Stimulated activated CD4-positive, alpha-beta T cell treated with anti-CD3 and anti-CD28 coated beads, Interleukin-12 subunit alpha, Interleukin-12 subunit beta, amount 100 ng/mL, for 48 hours (primary cell): ENCODE results near the gene THBS2.
A peak's percentile ranks its signal among the peaks of the same experiment; 100 is the strongest.
"Not testable (repeated sequence)": the region's sequence is repeated elsewhere in the genome, so short reads cannot be mapped to it uniquely, and the experiment has no call there.

Source experiments
- DNase-seq, 3 donors: peaks; one replicate each; pipeline ENCODE4 v3.0.0-alpha.2; 2020; ENCODE audit warnings: low read depth in 2 of 3, low spot score in 1 of 3

THBS2 gene

DNA sequence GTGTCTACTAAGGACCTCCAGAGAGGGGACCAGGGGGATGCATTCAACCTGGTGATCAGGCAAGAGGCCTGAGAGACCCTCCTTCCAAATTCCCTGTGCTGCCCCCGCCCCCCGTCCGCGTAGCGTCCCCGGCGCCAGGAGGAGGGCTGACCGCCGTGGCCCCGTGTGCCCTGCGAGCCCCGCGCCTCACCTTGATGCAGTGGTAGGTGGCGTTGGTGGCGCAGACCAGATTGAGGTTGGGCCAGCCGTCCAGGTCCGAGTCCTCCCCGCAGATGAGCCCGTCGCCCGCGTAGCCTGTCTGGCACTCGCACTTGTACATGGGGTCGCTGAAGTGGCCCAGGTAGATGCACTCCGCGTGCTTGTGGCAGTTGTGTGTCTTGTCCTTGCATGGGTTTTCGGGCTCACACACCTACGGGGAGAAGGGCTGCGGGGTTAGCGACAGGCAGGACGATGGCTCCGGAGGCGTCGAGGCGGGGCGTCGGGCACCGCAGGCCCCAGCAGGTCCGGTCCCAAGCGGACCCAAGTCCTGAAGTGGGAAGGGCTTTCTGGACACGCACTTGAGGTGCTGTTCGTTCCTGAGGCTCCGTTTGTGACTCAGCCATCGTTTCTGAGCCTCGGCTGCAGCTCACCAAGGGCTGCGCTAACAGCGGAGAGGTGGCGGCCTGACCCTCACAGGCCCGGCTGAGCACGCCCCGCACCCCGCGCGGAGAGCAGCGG, 21.7 kb downstream of the THBS2 start:
- DNase-seq = no peak

DNA sequence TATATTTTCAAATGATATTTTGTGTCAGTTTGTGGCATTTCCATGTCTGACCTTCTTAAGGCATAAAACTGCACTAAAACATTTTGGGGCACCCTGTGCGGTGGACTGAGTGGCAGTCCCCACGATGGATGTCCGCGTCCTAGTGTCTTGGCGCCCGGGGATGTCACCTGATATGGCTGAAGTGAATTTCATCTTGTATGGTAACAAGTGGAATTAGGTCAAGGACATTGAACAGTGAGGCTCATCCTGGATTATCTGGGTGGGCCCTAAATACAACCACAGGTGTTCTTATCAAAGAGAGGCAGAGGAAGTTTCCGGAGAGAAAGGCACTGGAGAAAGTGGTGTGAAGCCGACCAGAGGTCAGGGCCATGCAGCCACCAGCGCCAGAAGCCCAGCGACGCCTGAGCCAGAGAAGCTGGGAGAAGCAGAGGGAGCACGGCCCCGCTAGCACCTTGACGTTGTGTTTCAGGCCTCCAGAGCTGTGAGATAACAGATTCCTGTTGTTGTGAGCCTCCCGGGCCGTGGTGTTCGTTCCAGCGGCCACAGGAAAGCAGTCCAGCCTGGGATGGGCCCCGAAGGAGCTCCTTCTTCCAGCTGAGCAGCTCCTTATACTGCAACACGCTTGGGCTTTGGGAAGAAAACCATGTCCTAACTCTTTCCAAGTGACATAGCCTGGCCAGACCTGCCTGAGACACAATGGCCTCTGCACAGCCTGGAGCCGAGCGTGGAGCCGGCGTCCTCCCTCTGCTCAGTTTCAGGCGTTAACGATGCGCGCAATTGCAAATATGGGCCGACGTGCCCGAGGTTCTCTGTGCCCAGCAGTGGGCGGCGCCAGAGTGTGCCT, 22.5 kb downstream of the THBS2 start:
- no peak for DNase-seq

DNA sequence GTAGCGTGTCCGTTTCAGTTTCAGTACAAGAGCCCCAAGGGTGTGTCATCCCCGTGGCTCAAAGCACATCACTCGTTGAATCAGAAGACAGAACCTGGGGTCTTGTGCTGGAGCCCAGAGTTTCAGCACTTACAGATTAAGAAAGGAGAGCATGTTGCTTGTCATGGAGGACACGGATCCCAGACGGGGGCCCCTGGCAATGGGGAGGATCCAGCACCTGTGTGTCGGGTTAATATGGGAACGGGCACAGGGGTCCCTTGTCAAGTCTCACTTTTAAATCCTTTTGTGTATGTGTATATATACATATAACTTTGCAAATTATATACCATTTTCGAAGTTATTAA, 23.4 kb downstream of the THBS2 start:
- DNase-seq = no peak

DNA sequence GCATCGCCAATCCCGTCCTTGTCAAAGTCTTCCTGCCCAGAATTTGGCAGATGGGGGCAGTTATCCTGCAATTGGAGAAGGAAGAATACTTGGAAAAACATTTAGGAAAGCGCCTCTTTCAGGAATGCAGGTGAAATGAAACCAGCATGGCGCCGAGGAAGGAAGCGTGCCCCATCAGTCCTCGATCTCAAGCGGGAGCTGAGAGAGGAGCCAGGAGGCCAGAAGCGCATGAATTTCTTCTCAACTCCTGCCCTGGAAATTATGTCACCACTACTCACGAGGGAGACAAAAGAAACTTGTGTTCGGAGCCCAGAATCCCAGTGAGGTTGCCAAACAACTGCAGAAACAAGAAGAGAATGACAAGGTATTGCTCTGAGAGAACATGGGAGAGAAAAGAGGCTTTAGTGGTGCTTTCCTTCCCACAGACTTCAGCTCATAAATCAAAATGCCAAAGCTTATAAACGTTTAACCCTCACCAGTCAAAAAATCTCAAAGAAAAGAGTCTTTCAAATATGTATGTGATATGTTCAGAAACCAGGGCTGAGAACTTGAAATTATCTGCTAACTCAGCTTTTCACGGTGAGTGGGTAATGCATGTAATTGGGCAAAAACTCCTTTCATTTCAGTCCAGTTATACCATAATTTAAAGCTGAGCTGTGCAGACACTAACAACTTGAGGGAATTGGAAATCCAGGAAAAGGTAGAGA, 23.9 kb downstream of the THBS2 start:
- no peak for DNase-seq

DNA sequence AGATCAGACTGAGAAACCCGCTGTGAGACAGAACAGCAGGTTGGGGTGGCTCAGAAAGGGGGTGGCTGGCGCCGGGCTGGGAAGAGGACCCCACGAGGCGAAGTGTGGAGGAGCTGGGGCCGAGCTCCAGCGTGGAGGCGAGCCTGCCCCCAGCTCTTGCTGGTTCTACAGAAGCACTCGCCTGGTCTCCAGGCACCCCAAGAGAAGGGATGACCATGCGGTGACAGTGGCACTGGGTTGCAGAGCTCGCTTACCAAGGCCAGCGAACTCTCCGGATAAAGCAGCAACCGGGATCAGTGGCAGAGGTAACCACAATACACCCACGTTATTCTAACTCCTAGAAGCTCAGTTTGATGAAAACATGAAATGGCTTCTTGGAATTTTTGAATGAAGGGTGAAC, 26.5 kb downstream of the THBS2 start:
- DNase-seq = no peak

DNA sequence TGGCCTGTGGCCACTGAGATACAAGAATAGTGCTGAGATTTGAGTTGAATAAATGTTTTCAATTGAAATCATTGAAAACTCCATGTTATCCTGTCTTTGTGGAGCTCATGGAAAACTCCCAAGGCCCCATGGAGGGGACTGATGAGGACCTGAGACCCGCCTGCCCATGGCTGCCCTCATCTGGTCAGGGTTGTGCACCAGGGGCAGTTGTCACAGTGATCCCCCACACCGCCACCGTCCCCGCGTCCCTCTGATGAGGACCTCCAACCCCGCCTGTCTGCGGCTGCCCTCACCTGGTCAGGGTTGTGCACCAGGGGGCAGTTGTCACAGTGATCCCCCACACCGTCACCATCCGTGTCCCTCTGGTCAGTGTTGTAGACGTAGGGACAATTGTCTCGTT, 27.8 kb downstream of the THBS2 start:
- DNase-seq = no peak

DNA sequence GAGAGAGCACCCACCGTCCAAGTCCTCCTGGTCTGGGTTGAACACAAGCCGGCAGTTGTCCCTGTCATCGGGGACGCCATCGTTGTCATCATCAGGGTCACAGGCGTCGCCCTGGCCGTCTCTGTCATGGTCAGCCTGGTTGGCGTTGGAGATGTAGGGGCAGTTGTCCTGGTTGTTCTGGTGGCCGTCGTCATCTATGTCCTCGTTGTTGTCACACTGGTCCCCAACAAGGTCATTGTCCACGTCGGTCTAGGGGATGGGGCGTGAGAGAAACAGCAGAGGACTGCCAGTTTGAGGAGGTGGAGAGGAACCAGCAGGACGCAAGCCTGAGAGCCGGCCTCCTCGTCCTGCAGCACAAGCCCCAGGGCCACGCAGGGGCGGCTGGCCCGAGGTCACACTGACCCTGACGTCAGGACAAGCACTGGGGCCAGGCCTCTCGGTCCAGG, 28.5 kb downstream of the THBS2 start:
- no peak for DNase-seq

DNA sequence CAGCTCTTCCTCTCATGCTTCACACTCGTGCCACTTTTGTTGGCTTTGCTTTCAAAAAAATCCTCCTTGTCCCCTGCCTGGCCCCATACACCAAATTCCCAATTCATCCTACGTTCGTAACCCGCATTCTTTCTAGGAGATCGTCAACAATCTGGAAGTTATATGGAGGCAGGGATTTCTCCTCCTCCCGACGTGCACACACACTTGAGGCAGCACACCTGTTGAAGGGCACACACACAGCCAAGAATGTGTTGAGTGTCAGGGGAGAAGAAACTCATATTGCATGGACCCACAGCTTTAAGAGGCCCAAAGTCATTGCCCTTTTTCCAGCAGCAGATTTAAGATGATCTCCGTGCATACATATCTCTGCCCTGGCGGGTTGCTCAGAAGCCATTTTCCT, 28.9 kb downstream of the THBS2 start:
- no peak for DNase-seq

DNA sequence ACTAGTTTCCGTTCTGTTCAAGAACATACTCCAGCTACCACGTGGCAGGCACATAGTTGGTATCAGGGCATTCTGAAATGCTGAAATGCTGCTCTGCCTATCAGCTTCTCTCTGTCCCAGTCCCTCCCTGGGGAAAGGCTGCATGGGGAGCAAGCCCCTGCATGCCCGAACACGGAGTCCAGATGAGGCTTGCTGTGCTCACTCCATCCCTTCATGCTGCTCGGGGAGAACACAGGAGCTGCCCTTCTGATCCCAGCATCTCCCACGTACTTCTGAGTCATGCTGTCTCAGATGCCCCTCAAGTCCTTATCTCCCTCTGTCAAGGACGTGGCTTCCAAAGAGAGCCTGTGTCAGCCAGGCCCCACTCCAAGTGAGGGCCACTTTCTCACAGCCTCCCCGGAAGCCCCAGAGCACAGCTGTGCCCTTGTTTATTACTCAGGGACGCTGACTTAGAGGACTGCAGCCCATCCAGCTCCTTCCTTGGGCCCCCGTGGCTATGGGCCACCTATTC, 29.4 kb downstream of the THBS2 start:
- no peak for DNase-seq

DNA sequence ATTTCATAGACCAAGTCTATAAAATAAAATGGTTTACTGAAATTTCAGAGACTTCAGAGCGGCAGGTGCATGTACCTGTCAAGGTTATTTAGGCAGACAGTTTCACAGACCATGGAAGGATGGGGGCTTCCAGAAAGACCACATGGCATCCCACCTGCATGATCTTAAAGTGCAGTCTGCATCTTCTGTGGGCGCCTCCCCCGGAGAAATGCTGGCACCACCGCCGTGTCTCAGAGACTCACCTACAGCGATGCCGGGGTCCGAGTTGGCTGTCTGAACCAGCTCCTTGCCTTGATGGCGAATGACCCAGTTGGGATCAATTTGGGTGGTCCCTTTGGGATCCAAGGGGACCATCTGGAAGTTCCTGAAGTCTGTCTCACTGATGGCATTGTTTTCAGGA, 30.6 kb downstream of the THBS2 start:
- DNase-seq = no peak

DNA sequence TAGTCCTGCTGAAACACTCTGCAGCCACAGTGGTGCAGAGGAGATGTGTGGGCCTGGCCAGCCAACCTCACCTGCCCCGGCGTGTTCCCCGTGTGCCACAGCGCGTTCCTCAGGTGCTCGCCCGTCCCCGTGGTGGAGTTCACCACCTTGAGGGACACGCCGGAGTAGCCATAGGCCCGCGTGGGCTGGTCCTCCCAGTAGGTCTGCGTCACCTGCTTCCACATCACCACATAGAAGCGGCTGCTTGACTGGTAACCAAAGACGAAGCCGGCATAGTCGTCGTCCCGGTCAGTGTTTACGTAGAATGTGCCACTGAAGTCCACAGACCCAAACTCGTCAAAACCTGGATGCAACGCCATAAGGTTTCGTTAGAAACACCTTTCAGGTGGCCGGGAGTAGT, 31.5 kb downstream of the THBS2 start:
- DNase-seq = no peak

DNA sequence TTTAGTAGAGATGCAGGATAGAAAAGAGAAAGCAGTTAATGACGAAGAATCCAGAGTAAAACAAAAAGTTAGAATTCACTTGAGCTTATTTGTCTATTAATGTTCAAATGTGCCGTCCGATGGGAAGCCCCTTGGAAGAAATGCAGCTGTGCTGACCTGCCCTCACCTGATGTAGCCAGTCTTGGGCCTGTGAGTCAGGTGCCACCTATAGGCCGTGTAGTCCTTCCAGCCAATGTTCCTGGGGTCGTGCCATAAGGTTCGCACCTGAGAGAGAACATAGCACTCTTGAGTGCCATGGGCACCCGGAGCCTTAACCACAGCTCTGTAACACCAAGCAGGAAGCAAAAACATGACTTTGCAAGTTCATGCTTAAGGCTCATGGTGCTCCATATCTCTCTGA, 32.4 kb downstream of the THBS2 start:
- no peak for DNase-seq

DNA sequence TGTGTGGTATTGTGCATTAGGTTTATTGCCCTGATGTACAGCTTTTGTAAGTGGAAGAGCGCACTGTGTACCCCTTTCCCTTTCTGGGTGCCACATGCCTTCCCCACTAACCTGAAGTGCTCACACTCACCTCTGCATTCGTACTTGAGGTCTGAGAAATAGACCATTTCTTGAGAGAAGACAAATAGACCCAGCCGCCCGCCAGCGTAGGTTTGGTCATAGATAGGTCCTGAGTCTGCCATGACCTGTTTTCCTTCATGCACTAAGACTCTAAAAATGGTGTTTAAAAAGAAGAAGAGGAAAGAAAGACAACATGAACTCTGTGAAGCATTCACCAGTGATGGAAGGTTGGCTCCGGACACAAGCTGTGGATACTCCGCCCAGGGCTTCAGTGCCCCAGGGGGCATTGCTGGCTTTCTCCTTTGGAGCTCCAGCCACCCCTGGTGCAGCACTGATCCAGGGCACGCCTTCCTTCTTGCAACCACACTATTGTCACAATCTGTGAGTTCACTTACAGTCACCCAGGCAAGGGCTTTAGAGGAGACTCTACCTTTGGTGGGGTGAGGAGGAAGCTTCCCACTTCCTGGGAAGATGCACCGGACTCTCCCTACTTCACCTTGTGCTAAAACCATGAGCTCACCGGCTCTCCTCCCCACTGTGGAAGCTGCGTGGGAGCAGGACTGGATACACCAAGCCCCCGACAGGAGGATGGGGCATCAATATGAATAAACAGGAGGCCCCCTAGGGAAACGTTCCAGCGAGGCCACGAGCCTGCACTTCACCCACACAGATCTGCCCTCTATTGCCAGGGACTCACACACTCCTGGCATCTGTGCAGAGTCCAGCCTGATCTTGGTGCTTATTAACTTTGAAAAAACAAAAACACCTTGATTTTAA, 33.3 kb downstream of the THBS2 start:
- no peak for DNase-seq

DNA sequence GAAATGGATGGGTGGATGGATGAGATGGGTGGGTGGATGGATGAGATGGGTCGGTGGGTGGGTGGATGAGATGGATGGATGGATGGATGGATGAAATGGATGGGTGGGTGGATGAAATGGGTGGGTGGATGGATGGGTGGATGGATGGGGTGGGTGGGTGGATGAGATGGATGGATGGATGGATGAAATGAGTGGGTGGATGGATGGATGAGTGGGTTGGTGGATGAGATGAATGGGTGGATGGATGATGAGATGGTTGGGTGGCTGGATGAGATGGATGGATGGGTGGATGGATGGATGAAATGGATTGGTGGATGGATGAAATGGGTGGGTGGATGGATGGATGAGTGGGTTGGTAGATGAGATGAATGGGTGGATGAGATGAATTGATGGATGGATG, 35.7 kb downstream of the THBS2 start:
- no peak for DNase-seq

DNA sequence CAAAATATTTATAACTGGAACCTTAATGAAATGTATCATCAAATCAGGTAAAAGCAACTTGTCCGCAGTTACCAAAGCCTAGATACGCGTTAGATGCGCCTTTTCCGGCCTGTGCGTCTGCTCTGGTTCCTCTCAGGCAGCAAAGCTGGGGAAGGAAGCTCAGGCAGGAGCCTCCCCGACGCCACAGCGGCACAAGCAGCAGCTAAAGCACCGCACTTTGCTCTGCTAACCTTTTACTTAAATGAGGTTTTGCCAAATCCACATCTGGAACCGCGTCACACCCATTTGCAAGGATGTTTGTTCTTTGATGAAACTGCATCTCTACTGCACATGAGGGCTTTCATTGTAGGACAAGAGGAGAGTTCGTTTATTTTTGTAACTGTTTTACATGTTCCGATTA, 36.8 kb downstream of the THBS2 start:
- no peak for DNase-seq

DNA sequence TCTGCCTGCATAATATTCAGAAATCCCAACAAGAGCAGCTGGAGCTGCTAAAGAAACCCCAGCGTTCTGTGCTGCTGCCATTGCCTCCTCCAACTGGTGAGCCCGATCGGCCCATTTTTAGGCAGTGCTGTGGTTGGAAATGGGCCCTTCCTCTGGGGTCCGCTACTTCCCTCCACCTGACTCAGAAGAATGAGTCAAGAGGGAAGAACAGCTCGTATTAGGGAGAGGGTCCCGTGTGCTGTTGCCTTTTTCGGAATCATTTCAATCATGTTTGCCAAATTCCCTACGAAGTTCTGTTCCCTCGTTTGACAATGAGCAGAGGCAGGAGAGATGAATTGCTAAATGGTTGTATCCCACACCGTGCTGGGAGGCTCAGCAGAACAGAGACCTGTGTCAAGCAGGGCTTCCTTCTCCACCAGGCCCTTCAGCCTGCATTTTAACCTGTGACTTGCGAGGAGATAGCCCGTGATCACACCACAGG, 38.4 kb downstream of the THBS2 start:
- DNase-seq = no peak

DNA sequence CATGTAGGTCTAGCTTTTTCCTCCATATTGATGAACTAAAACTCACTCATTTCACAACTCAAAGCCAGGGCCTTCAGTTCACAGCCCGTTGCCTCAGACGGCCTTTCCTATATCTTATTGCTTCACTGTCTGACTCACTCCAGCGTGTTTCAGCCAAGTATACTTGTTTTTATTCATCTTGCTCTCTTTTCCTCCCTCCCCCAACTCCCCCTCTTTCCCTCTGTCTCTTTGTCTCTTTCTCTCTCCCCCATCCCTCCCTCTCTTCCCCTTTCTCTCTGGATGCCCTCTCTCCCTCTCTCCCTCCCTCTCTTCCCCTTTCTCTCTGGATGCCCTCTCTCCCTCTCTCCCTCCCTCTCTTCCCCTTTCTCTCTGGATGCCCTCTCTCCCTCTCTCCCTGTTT, 38.9 kb downstream of the THBS2 start:
- DNase-seq = not testable (repeated sequence)

DNA sequence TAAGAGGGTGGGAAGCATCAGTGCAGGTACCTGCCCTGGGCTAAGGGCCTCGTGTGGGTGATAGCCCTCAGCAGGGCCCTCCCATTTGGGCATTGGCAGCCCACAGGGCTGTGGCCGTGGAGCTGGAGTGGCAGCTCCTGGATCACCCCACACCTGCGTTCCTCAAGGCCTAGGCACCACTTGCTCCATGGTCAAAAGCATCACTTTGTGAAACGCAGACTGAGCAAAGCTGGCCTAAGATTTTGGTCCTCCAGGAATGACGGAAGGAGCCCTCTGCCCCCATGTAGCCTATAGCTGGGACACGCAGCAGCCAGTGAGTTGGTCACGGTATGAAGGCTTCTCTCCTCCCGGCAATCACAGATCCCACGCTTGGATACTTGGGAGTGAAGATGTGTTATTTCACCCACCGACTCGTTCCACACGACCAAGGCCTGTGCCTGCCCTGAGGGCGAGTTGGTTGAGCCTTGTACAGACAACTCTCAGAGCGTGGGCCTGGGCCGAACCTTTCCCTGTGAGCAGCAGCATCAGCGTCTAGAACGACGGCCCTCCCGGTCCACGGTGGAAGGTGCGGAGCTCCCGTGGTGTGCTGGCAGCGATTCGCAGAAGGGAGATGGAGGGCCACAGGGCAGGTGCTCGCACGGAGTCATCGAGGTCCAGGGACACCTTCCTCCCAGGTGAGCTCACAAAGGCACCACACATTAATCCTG, 39.7 kb downstream of the THBS2 start:
- DNase-seq = no peak

DNA sequence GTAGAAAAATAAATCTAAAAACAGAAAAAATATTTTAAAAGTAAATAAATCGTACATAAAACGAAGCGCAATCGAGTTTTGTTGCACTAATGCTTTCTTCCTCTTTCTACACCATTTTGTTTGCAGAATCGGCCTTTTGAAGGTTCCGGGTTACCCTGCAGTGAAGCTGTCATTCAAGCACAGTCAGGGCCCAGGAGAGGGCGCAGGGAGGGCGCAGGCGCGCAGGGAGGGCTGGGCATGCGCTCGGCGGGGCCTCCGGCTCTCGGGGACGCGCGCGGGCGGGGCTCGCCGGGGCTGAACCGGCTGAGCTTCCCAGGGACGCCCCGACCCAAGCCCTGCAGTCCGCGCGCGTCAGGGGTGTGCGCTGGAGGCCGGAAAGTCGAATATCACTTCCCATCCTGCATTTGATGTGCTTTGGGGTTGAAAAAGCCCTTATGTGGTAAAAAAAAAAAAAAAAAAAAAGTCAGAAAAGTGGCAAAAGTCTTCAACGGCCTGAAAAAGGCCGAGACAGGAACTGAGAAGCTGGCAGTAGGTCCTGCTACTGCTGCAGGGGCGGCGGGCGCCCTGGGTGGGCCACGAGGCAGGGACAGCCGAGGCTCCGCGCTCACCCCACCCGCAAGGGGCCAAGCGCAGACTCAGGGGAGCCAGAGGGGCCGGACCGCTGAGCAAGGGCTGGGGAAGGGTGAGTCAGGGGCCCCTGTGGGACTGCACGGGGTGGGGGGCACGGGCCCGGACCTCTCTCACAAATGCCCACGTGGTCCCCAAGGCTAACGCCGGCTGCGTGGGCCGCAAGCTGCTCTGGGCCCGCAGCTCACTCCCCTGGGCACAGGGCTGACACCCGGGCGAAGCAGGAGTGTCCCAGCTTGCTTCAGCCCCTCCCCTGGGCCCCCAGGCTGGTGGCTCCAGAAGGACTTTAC, 40.5 kb downstream of the THBS2 start:
- DNase-seq = peak; percentile 76 to 86 (median 85)
